Panc1 (cell line): ENCODE measurements around the gene ADGRE1. TPM values are rescaled to one million over a fixed set of nuclear protein-coding genes. Genes with fewer than 3 reads are reported as not detected.

Experiments
- ATAC-seq: fragments of 200-7000 bp; cut with Tn5 transposase; 2 replicates; pipeline ENCODE4 v1.9.1; 2020; ENCODE audit warnings: mild to moderate bottlenecking, moderate library complexity
- BruUV-seq: library from RNA; stranded (reverse); fragments of 400-500 nt; replicated peaks from 2 replicates; lab custom pipeline; 2021; lab: Mats Ljungman, UMichigan
- CTCF ChIA-PET: fragments of 300-600 bp; sonication (Branson Sonifier 250); formaldehyde crosslinking; loops from one replicate; lab custom pipeline; 2022; ENCODE audit warnings: antibody characterized with exemption; lab: Charles Lee
- POLR2A ChIA-PET: fragments of 300-600 bp; sonication (Branson Sonifier 250); formaldehyde crosslinking; loops from one replicate; lab custom pipeline; 2022; ENCODE audit warnings: antibody characterized with exemption; lab: Charles Lee
- DNase-seq: peaks from one replicate; pipeline ENCODE4 v3.0.0-alpha.2; 2010; ENCODE audit warnings: low read depth, low spot score
- H3K27ac ChIP-seq: 2 replicates; pipeline ENCODE4 v1.5.1; 2011; ENCODE audit warnings: mild to moderate bottlenecking, low read length, inconsistent platforms
- H3K27me3 ChIP-seq: fragments of 200-500 bp; sonication (Bioruptor generic); 2 replicates; pipeline ENCODE4 v1.6.0; 2014; ENCODE audit warnings: low read length, inconsistent platforms; ENCODE audit not compliant: control insufficient read depth, insufficient read depth
- H3K36me3 ChIP-seq: fragments of 200-500 bp; sonication (Bioruptor generic); 2 replicates; pipeline ENCODE4 v1.5.1; 2014; ENCODE audit warnings: inconsistent platforms, mild to moderate bottlenecking, low read length, moderate library complexity; ENCODE audit not compliant: control insufficient read depth, insufficient read depth
- H3K4me1 ChIP-seq: 2 replicates; pipeline ENCODE4 v1.5.1; 2011; ENCODE audit warnings: inconsistent platforms, mild to moderate bottlenecking, low read length, moderate library complexity; ENCODE audit not compliant: control insufficient read depth, insufficient read depth
- H3K4me3 ChIP-seq, 2 experiments: 2 replicates each; pipeline ENCODE4 v1.5.1; 2011 to 2012; ENCODE audit warnings: low read depth in 2 of 2, low read length in 2 of 2, mild to moderate bottlenecking in 2 of 2, inconsistent platforms in 1 of 2, moderate library complexity in 1 of 2
- H3K9me3 ChIP-seq: fragments of 200-500 bp; sonication (Bioruptor generic); 2 replicates; pipeline ENCODE4 v1.5.1; 2014; ENCODE audit warnings: low read depth, mild to moderate bottlenecking, inconsistent platforms, low read length, moderate library complexity; ENCODE audit not compliant: control insufficient read depth, insufficient read depth
- POLR2AphosphoS5 ChIP-seq: IDR thresholded peaks from 2 replicates; pipeline ENCODE4 v1.6.1; 2012; ENCODE audit warnings: mild to moderate bottlenecking, low read depth, low read length, moderate library complexity
- SIN3A ChIP-seq: IDR thresholded peaks from 2 replicates; pipeline ENCODE4 v1.6.1; 2012; ENCODE audit warnings: low read depth, mild to moderate bottlenecking, low read length, moderate library complexity, borderline replicate concordance; ENCODE audit not compliant: insufficient read depth
- TCF7L2 ChIP-seq: IDR thresholded peaks from 2 replicates; pipeline ENCODE4 v1.6.1; 2011; ENCODE audit warnings: mild to moderate bottlenecking, low read depth, low read length, inconsistent platforms
- in situ Hi-C: cut with HindIII; loops from 2 replicates; pipeline ENCODE4 v1.10.0; 2016; ENCODE audit warnings: low sequenced_read_pairs, low pct_unique_long_range_greater_than_20kb
- intact Hi-C: fragments of 100-400 bp; cut with micrococcal nuclease; formaldehyde crosslinking; loops from one replicate; pipeline ENCODE4 v1.10.0; 2022; ENCODE audit not compliant: unreplicated experiment
- total RNA-seq: library from RNA; stranded (reverse); gene quantifications from one replicate; pipeline ENCODE4 v1.2.1, GENCODE V29; 2021; ENCODE audit not compliant: unreplicated experiment
- TF ChIP-seq, protein P1 (sequence below): fragments of 450-650 bp; IDR thresholded peaks from 2 replicates; pipeline ENCODE4 v1.5.1; 2017; ENCODE audit warnings: mild to moderate bottlenecking
- TF ChIP-seq, protein P2 (sequence below), 2 experiments: IDR thresholded peaks; 2 replicates each; pipeline ENCODE4 v1.6.1; 2011 to 2012; ENCODE audit warnings: low read depth in 2 of 2, control low read depth in 1 of 2, low read length in 1 of 2, mild to moderate bottlenecking in 1 of 2, moderate library complexity in 1 of 2; ENCODE audit not compliant: insufficient read depth in 1 of 2

Gene ADGRE1
- total RNA-seq, 1 experiment from 2014 or later: 0.08 TPM

DNA sequence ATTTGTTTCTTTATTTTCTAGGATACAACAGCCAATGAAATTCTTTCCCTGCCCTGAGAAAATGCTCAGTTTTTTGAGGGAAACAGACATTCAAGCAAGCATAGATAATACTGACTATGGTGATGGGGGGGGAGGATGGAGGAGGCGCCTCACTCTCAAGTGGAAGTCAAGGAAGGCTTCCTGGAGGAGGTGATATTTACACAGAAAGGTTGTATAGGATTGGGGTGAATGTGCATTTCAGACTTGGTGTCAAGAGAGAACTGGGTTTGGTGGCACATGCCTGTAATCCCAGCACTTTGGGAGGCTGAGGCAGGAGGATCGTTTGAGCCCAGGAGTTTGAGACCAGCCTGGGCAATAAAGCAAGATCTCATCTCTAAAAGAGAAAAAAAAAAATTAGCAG lies 12.2 kb upstream of the ADGRE1 start:
- no peaks in the 10 kb centered on the region for H3K9me3 ChIP-seq
- ChIA-PET POLR2A (no interaction called here), CTCF (interaction anchor here (0.6 kb wide), 1 partner anchor 407 kb away, joined by 3 read pairs; no protein-coding TSS in a partner anchor)
- DNase-seq (no peak), ATAC-seq (no peak)
- H3K27ac ChIP-seq: no peak overlapping the region
- no peaks in the 10 kb centered on the region for H3K27me3 ChIP-seq
- in situ Hi-C loops (no loop called here), intact Hi-C loops (no loop called here)
- no peak overlapping the region for H3K4me3 ChIP-seq
- no peaks in the 10 kb centered on the region for H3K4me1 ChIP-seq
- BruUV-seq: no TSS peak
- TF ChIP-seq POLR2AphosphoS5 (no peak), TCF7L2 (no peak), SIN3A (no peak)
- TF ChIP-seq, protein P1, sequence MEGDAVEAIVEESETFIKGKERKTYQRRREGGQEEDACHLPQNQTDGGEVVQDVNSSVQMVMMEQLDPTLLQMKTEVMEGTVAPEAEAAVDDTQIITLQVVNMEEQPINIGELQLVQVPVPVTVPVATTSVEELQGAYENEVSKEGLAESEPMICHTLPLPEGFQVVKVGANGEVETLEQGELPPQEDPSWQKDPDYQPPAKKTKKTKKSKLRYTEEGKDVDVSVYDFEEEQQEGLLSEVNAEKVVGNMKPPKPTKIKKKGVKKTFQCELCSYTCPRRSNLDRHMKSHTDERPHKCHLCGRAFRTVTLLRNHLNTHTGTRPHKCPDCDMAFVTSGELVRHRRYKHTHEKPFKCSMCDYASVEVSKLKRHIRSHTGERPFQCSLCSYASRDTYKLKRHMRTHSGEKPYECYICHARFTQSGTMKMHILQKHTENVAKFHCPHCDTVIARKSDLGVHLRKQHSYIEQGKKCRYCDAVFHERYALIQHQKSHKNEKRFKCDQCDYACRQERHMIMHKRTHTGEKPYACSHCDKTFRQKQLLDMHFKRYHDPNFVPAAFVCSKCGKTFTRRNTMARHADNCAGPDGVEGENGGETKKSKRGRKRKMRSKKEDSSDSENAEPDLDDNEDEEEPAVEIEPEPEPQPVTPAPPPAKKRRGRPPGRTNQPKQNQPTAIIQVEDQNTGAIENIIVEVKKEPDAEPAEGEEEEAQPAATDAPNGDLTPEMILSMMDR: no peak
- TF ChIP-seq, protein P2, sequence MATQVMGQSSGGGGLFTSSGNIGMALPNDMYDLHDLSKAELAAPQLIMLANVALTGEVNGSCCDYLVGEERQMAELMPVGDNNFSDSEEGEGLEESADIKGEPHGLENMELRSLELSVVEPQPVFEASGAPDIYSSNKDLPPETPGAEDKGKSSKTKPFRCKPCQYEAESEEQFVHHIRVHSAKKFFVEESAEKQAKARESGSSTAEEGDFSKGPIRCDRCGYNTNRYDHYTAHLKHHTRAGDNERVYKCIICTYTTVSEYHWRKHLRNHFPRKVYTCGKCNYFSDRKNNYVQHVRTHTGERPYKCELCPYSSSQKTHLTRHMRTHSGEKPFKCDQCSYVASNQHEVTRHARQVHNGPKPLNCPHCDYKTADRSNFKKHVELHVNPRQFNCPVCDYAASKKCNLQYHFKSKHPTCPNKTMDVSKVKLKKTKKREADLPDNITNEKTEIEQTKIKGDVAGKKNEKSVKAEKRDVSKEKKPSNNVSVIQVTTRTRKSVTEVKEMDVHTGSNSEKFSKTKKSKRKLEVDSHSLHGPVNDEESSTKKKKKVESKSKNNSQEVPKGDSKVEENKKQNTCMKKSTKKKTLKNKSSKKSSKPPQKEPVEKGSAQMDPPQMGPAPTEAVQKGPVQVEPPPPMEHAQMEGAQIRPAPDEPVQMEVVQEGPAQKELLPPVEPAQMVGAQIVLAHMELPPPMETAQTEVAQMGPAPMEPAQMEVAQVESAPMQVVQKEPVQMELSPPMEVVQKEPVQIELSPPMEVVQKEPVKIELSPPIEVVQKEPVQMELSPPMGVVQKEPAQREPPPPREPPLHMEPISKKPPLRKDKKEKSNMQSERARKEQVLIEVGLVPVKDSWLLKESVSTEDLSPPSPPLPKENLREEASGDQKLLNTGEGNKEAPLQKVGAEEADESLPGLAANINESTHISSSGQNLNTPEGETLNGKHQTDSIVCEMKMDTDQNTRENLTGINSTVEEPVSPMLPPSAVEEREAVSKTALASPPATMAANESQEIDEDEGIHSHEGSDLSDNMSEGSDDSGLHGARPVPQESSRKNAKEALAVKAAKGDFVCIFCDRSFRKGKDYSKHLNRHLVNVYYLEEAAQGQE (IDR thresholded peaks at IDR 0.05; ENCODE audit: insufficient read depth in 1 of 2, low read depth in 2 of 2, low read length in 1 of 2): no peak
- no peaks in the 10 kb centered on the region for H3K36me3 ChIP-seq

DNA sequence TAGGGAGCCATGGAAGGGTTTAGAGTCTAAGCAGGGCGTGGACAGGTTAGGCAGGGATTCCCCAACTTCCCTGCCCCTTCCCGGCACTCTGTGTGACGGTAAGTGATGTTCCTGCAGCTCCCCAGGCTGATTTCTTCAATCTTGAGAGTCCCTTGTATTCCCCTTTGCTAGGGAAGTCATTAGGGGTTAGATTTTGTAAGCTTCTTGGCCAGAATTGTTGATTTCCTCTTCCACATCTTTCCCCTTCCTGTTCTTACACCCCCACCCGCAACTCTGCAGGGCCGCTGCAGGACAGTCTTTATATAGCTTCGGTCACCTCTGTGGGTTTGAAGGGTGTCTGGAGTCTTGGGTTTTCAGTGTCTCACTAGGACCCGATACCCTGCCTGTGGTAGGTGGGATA lies 10.6 kb upstream of the ADGRE1 start:
- ChIA-PET POLR2A (no interaction called here), CTCF (no interaction called here)
- ATAC-seq (no peak), DNase-seq (no peak)
- no peak overlapping the region for H3K4me3 ChIP-seq
- no peaks in the 10 kb centered on the region for H3K9me3 ChIP-seq
- intact Hi-C loops (no loop called here), in situ Hi-C loops (no loop called here)
- H3K27me3 ChIP-seq: no peaks in the 10 kb centered on the region
- no peaks in the 10 kb centered on the region for H3K36me3 ChIP-seq
- H3K4me1 ChIP-seq: no peaks in the 10 kb centered on the region
- TF ChIP-seq, protein P1: no peak
- TF ChIP-seq POLR2AphosphoS5: no peak
- no peak for TF ChIP-seq TCF7L2
- TF ChIP-seq, protein P2 (IDR thresholded peaks at IDR 0.05; ENCODE audit: insufficient read depth in 1 of 2, low read depth in 2 of 2, low read length in 1 of 2): no peak
- no peak for TF ChIP-seq SIN3A
- no TSS peak for BruUV-seq
- no peak overlapping the region for H3K27ac ChIP-seq
